Activated CD8-positive, alpha-beta memory T cell treated with anti-CD3 and anti-CD28 coated beads for 36 hours (primary cell): ENCODE data around the gene SIRPB2. TPM values are rescaled to one million over a fixed set of nuclear protein-coding genes. Genes with fewer than 3 reads are reported as not detected.
"Not testable (repeated sequence)": the region's sequence is repeated elsewhere in the genome, so short reads cannot be mapped to it uniquely, and the experiment has no call there.

ENCODE experiments used
- CTCF ChIA-PET: fragments of 350-600 bp; sonication (Branson Sonifier 250); formaldehyde crosslinking; loops from one replicate; lab custom pipeline; 2021; ENCODE audit warnings: antibody characterized with exemption; lab: Charles Lee
- POLR2A ChIA-PET: fragments of 350-600 bp; sonication (Branson Sonifier 250); formaldehyde crosslinking; loops from one replicate; lab custom pipeline; 2021; ENCODE audit warnings: antibody characterized with exemption; lab: Charles Lee
- total RNA-seq, 2 experiments: library from RNA; stranded (reverse); gene quantifications; one replicate each; pipeline ENCODE4 v1.2.3, GENCODE V29; 2021

Gene SIRPB2
- total RNA-seq, 2 experiments from 2014 or later: not detected

GRCh38 chr20:1505361-1505760 is 14.1 kb upstream of the SIRPB2 start:
- ChIA-PET POLR2A (no interaction called here), CTCF (no interaction called here)

GRCh38 chr20:1503564-1504227 is 12.5 kb upstream of the SIRPB2 start:
- POLR2A ChIA-PET: no interaction called here
- CTCF ChIA-PET: interaction anchor here (0.6 to 1.5 kb wide), 14 partner anchors 17 to 274 kb away, joined by 3 to 10 read pairs (median 3); partner anchors contain the start of gene NSFL1C

- ChIA-PET CTCF (no interaction called here), POLR2A (no interaction called here)
These were observed 9.3 kb upstream of the SIRPB2 start for GRCh38 chr20:1500496-1500895.

- POLR2A ChIA-PET: no interaction called here
- CTCF ChIA-PET: no interaction called here
These were observed 8.6 kb upstream of the SIRPB2 start for GRCh38 chr20:1499528-1500420.

- POLR2A ChIA-PET: not testable (repeated sequence)
- CTCF ChIA-PET: interaction anchor here (0.6 kb wide), 1 partner anchor 325 kb away, joined by 5 read pairs; no protein-coding TSS in a partner anchor
These were observed 6.2 kb upstream of the SIRPB2 start for GRCh38 chr20:1497371-1497770.

- CTCF ChIA-PET: interaction anchor here (0.6 kb wide), 1 partner anchor 324 kb away, joined by 5 read pairs; no protein-coding TSS in a partner anchor
These were observed 5.7 kb upstream of the SIRPB2 start for GRCh38 chr20:1496930-1497329.

GRCh38 chr20:1494436-1494835 is 3.2 kb upstream of the SIRPB2 start:
- ChIA-PET POLR2A (no interaction called here), CTCF (no interaction called here)

More at GRCh38 chr20:1496930-1497329, 5.7 kb upstream of the SIRPB2 start:
- POLR2A ChIA-PET: no interaction called here

- CTCF ChIA-PET: no interaction called here
- POLR2A ChIA-PET: no interaction called here
These were observed 2.3 kb upstream of the SIRPB2 start for GRCh38 chr20:1493536-1493935.

GRCh38 chr20:1491860-1492642 is 831 bp upstream of the SIRPB2 start:
- CTCF ChIA-PET: no interaction called here

GRCh38 chr20:1490643-1491195 is 501 bp downstream of the SIRPB2 start:
- POLR2A ChIA-PET: no interaction called here
- CTCF ChIA-PET: no interaction called here

More at GRCh38 chr20:1491860-1492642, 831 bp upstream of the SIRPB2 start:
- POLR2A ChIA-PET: no interaction called here

- POLR2A ChIA-PET: no interaction called here
- CTCF ChIA-PET: interaction anchor here (1.1 kb wide), 1 partner anchor 9 kb away, joined by 3 read pairs; no protein-coding TSS in a partner anchor
These were observed 1.3 kb downstream of the SIRPB2 start for GRCh38 chr20:1489764-1490436.

GRCh38 chr20:1489325-1489724 is 1.9 kb downstream of the SIRPB2 start:
- CTCF ChIA-PET: interaction anchor here (1.1 kb wide), 1 partner anchor 9 kb away, joined by 3 read pairs; no protein-coding TSS in a partner anchor
- POLR2A ChIA-PET: no interaction called here

- ChIA-PET POLR2A (no interaction called here), CTCF (interaction anchor here (0.9 kb wide), 1 partner anchor 17 kb away, joined by 3 read pairs; no protein-coding TSS in a partner anchor)
These were observed 4.7 kb downstream of the SIRPB2 start for GRCh38 chr20:1486566-1486965.

- CTCF ChIA-PET: no interaction called here
- POLR2A ChIA-PET: no interaction called here
These were observed 6.6 kb downstream of the SIRPB2 start for GRCh38 chr20:1484438-1485116.

GRCh38 chr20:1479831-1480595 is 11.2 kb downstream of the SIRPB2 start:
- CTCF ChIA-PET: interaction anchor here (1.1 kb wide), 1 partner anchor 10 kb away, joined by 3 read pairs; no protein-coding TSS in a partner anchor
- POLR2A ChIA-PET: no interaction called here

GRCh38 chr20:1478566-1478965 is 12.7 kb downstream of the SIRPB2 start:
- ChIA-PET POLR2A (no interaction called here), CTCF (no interaction called here)

- CTCF ChIA-PET: no interaction called here
- POLR2A ChIA-PET: no interaction called here
These were observed 13.2 kb downstream of the SIRPB2 start for GRCh38 chr20:1477896-1478490.
